ENCODE results near the gene DENND6B.

DENND6B gene

DNA sequence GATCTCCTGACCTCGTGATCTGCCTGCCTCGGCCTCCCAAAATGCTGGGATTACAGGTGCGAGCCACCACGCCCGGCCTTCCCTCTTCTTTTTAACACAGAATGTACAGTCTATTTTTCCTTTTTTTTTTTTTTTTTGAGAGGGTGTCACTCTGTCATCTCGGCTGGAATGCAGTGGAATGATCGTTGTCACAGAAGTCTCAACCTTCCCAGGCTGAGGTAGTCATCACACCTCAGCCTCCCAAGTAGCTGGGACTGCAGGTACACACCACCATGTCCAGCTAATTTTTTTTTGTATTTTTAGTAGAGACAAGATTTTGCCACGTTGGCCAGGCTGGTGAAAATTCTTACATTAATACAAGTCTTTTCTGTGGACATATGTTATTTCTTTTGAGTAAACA is 29.4 kb upstream of the DENND6B start:
- no peak overlapping the region for H3K4me3 ChIP-seq (ENCODE audit: insufficient read depth in 1 of 2, low read depth in 1 of 2, low read length in 2 of 2)
- H3K27me3 ChIP-seq (ENCODE audit: control insufficient read depth in 1 of 2, insufficient read depth in 1 of 2, low read length in 2 of 2) = no peaks in the 10 kb centered on the region
- H2BK5ac ChIP-seq (ENCODE audit: low read depth, low read length, poor library complexity, severe bottlenecking) = no peak overlapping the region
- no peak overlapping the region for H3K4ac ChIP-seq (ENCODE audit: low read depth in 1 of 2, low read length in 2 of 2)
- no peaks in the 10 kb centered on the region for H3K9me3 ChIP-seq (ENCODE audit: control insufficient read depth, low read length)
- H3K18ac ChIP-seq (ENCODE audit: low read depth in 1 of 2, low read length in 2 of 2) = no peak overlapping the region
- H2AFZ ChIP-seq (ENCODE audit: low read depth, low read length) = no peak overlapping the region
- H2BK12ac ChIP-seq (ENCODE audit: low read length in 2 of 2) = no peak overlapping the region
- peaks cover 18 to 27% of the 10 kb centered on the region in 2 experiments for H3K36me3 ChIP-seq (ENCODE audit: control insufficient read depth in 1 of 2, insufficient read depth in 2 of 2, low read depth in 1 of 2, low read length in 2 of 2)
- DNase-seq = no peak
- WGBS = no CpG with 5 or more reads among the region's 8 CpGs
- no peak overlapping the region for H3K9ac ChIP-seq (ENCODE audit: low read length)
- peaks cover 7% of the 10 kb centered on the region for H3K79me1 ChIP-seq (replicated peaks; ENCODE audit: low read length, poor library complexity, severe bottlenecking)
- no peak overlapping the region for H2AK5ac ChIP-seq (ENCODE audit: low read length, severe bottlenecking)
- no peak overlapping the region for H3K23ac ChIP-seq (ENCODE audit: low read length in 2 of 2)
- no peak overlapping the region for H2BK120ac ChIP-seq (ENCODE audit: low read depth, low read length)
- H3K27ac ChIP-seq (ENCODE audit: low read length, poor library complexity, severe bottlenecking) = no peak overlapping the region
- no peak overlapping the region for H3K4me2 ChIP-seq (ENCODE audit: low read length, poor library complexity, severe bottlenecking)
- no peak overlapping the region for H3K14ac ChIP-seq (ENCODE audit: low read length in 2 of 2)
- no peak overlapping the region for H4K91ac ChIP-seq (ENCODE audit: low read length)
- H3K4me1 ChIP-seq (ENCODE audit: control insufficient read depth, insufficient read depth, low read depth, low read length) = no peaks in the 10 kb centered on the region
- no peak overlapping the region for H2BK15ac ChIP-seq (ENCODE audit: low read depth, poor library complexity, severe bottlenecking)
- H4K8ac ChIP-seq (ENCODE audit: low read length) = no peak overlapping the region

DNA sequence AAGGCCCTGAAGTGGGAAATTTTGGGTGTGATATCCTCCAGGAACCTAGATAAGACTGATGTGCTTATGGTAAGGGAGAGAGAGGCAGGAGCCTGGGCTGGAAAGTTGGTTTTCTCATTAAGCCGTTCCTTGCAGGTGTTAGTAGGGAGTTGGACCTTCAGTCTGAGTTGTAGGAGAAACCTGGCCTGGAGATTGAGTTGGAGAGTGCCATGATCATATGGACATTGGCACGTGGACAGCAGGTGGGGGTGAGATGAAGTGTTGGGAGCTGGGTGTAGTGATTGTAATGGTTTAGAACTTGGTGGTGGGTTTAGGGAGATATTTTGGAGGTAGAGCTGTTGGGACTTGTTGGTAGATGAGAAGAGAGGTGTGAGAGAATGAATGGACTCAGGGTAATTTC is 21.2 kb upstream of the DENND6B start:
- no peak for DNase-seq
- H3K18ac ChIP-seq (ENCODE audit: low read depth in 1 of 2, low read length in 2 of 2) = no peak overlapping the region
- no peak overlapping the region for H2BK120ac ChIP-seq (ENCODE audit: low read depth, low read length)
- H3K4me2 ChIP-seq (ENCODE audit: low read length, poor library complexity, severe bottlenecking) = no peak overlapping the region
- H2BK5ac ChIP-seq (ENCODE audit: low read depth, low read length, poor library complexity, severe bottlenecking) = no peak overlapping the region
- no peak overlapping the region for H2AK5ac ChIP-seq (ENCODE audit: low read length, severe bottlenecking)
- H3K9me3 ChIP-seq (ENCODE audit: control insufficient read depth, low read length) = no peaks in the 10 kb centered on the region
- peaks cover 9% of the 10 kb centered on the region for H3K4me1 ChIP-seq (ENCODE audit: control insufficient read depth, insufficient read depth, low read depth, low read length)
- no peak overlapping the region for H2BK15ac ChIP-seq (ENCODE audit: low read depth, poor library complexity, severe bottlenecking)
- peaks cover 4% of the 10 kb centered on the region for H3K79me1 ChIP-seq (replicated peaks; ENCODE audit: low read length, poor library complexity, severe bottlenecking)
- H4K8ac ChIP-seq (ENCODE audit: low read length) = no peak overlapping the region
- no peak overlapping the region for H3K14ac ChIP-seq (ENCODE audit: low read length in 2 of 2)
- H3K4me3 ChIP-seq (ENCODE audit: insufficient read depth in 1 of 2, low read depth in 1 of 2, low read length in 2 of 2) = no peak overlapping the region
- 94% methylated on average over 2 of the region's 2 CpGs for WGBS
- H3K27me3 ChIP-seq (ENCODE audit: control insufficient read depth in 1 of 2, insufficient read depth in 1 of 2, low read length in 2 of 2) = no peaks in the 10 kb centered on the region
- H4K91ac ChIP-seq (ENCODE audit: low read length) = no peak overlapping the region
- H3K27ac ChIP-seq (ENCODE audit: low read length, poor library complexity, severe bottlenecking) = no peak overlapping the region
- no peak overlapping the region for H2AFZ ChIP-seq (ENCODE audit: low read depth, low read length)
- H3K9ac ChIP-seq (ENCODE audit: low read length) = no peak overlapping the region
- H3K36me3 ChIP-seq (ENCODE audit: control insufficient read depth in 1 of 2, insufficient read depth in 2 of 2, low read depth in 1 of 2, low read length in 2 of 2) = peaks cover 18 to 24% of the 10 kb centered on the region in 2 experiments
- H3K4ac ChIP-seq (ENCODE audit: low read depth in 1 of 2, low read length in 2 of 2) = no peak overlapping the region
- H2BK12ac ChIP-seq (ENCODE audit: low read length in 2 of 2) = no peak overlapping the region
- no peak overlapping the region for H3K23ac ChIP-seq (ENCODE audit: low read length in 2 of 2)

DNA sequence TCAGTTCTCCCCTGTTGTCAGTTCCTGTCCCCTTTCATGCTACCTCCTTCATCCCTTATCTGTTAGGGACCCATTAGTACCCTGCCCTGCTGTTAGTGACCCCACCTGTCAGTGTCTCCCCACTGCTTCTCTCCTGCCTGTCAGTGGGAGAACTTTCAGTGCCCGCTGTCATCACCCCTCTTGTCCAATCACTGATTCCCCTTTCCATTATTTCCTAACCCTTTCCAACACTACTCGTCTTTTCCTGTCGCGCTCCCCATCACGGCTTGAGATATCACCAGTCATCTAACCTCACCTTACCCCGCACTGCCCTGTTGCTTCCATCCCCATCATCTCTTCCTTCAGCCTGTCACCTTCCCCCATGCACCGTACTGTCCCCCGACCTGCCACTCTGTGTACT is 20.3 kb upstream of the DENND6B start:
- WGBS = 94% methylated on average over 8 of the region's 8 CpGs
- Histone ChIP-seq H3K79me1 (replicated peaks; ENCODE audit: low read length, poor library complexity, severe bottlenecking) (peaks cover 4% of the 10 kb centered on the region), H3K27me3 (ENCODE audit: control insufficient read depth in 1 of 2, insufficient read depth in 1 of 2, low read length in 2 of 2) (no peaks in the 10 kb centered on the region), H3K4me2 (ENCODE audit: low read length, poor library complexity, severe bottlenecking) (no peak overlapping the region), H4K91ac (ENCODE audit: low read length) (no peak overlapping the region), H3K23ac (ENCODE audit: low read length in 2 of 2) (no peak overlapping the region), H2BK120ac (ENCODE audit: low read depth, low read length) (no peak overlapping the region), H2BK5ac (ENCODE audit: low read depth, low read length, poor library complexity, severe bottlenecking) (no peak overlapping the region), H3K9me3 (ENCODE audit: control insufficient read depth, low read length) (no peaks in the 10 kb centered on the region), H3K4me1 (ENCODE audit: control insufficient read depth, insufficient read depth, low read depth, low read length) (peaks cover 9% of the 10 kb centered on the region), H2AK5ac (ENCODE audit: low read length, severe bottlenecking) (no peak overlapping the region), H3K27ac (ENCODE audit: low read length, poor library complexity, severe bottlenecking) (no peak overlapping the region), H4K8ac (ENCODE audit: low read length) (no peak overlapping the region), H3K14ac (ENCODE audit: low read length in 2 of 2) (no peak overlapping the region), H2BK15ac (ENCODE audit: low read depth, poor library complexity, severe bottlenecking) (no peak overlapping the region), H3K9ac (ENCODE audit: low read length) (no peak overlapping the region), H3K4me3 (ENCODE audit: insufficient read depth in 1 of 2, low read depth in 1 of 2, low read length in 2 of 2) (peak overlapping the region in 1 of 2 experiments; percentile 6), H2AFZ (ENCODE audit: low read depth, low read length) (no peak overlapping the region), H3K18ac (ENCODE audit: low read depth in 1 of 2, low read length in 2 of 2) (no peak overlapping the region), H3K4ac (ENCODE audit: low read depth in 1 of 2, low read length in 2 of 2) (no peak overlapping the region), H2BK12ac (ENCODE audit: low read length in 2 of 2) (no peak overlapping the region), H3K36me3 (ENCODE audit: control insufficient read depth in 1 of 2, insufficient read depth in 2 of 2, low read depth in 1 of 2, low read length in 2 of 2) (peaks cover 11 to 19% of the 10 kb centered on the region in 2 experiments)
- DNase-seq = no peak

DNA sequence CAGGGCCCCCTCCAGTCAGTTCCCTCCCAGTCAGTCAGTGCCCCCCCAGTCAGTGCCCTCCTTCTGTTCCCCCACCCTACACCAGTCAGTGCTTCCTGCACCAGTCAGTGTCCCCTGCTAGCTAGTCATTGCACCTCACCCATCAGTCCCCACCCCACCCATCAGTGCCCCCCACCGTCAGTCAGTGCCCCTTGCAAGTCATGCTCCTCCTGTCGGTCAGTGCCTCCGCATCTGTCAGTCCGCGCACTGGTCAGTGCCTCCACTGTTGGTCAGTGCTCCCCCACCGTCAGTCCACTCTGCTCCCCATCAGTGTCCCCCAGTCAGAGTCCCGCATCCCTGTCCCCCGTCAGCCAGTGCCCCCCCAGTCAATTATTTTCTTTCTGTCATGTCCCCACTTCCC is 19.7 kb upstream of the DENND6B start:
- no peak overlapping the region for H2BK12ac ChIP-seq (ENCODE audit: low read length in 2 of 2)
- H4K8ac ChIP-seq (ENCODE audit: low read length) = no peak overlapping the region
- H3K4me3 ChIP-seq (ENCODE audit: insufficient read depth in 1 of 2, low read depth in 1 of 2, low read length in 2 of 2) = peak overlapping the region in 1 of 2 experiments; percentile 6
- H3K79me1 ChIP-seq (replicated peaks; ENCODE audit: low read length, poor library complexity, severe bottlenecking) = peaks cover 4% of the 10 kb centered on the region
- WGBS = 93% methylated on average over 8 of the region's 8 CpGs
- no peak overlapping the region for H3K4ac ChIP-seq (ENCODE audit: low read depth in 1 of 2, low read length in 2 of 2)
- H3K27ac ChIP-seq (ENCODE audit: low read length, poor library complexity, severe bottlenecking) = no peak overlapping the region
- no peaks in the 10 kb centered on the region for H3K27me3 ChIP-seq (ENCODE audit: control insufficient read depth in 1 of 2, insufficient read depth in 1 of 2, low read length in 2 of 2)
- peak overlapping the region in 1 of 2 experiments; percentile 48 for H3K23ac ChIP-seq (ENCODE audit: low read length in 2 of 2)
- H3K18ac ChIP-seq (ENCODE audit: low read depth in 1 of 2, low read length in 2 of 2) = no peak overlapping the region
- no peak overlapping the region for H2AFZ ChIP-seq (ENCODE audit: low read depth, low read length)
- no peak overlapping the region for H2BK120ac ChIP-seq (ENCODE audit: low read depth, low read length)
- peak overlapping the region; percentile 22 for H4K91ac ChIP-seq (ENCODE audit: low read length)
- H2BK5ac ChIP-seq (ENCODE audit: low read depth, low read length, poor library complexity, severe bottlenecking) = no peak overlapping the region
- H2AK5ac ChIP-seq (ENCODE audit: low read length, severe bottlenecking) = no peak overlapping the region
- H3K36me3 ChIP-seq (ENCODE audit: control insufficient read depth in 1 of 2, insufficient read depth in 2 of 2, low read depth in 1 of 2, low read length in 2 of 2) = peaks cover 11 to 18% of the 10 kb centered on the region in 2 experiments
- H3K9ac ChIP-seq (ENCODE audit: low read length) = no peak overlapping the region
- DNase-seq = no peak
- peaks cover 12% of the 10 kb centered on the region for H3K4me1 ChIP-seq (ENCODE audit: control insufficient read depth, insufficient read depth, low read depth, low read length)
- H3K14ac ChIP-seq (ENCODE audit: low read length in 2 of 2) = no peak overlapping the region
- no peak overlapping the region for H3K4me2 ChIP-seq (ENCODE audit: low read length, poor library complexity, severe bottlenecking)
- no peaks in the 10 kb centered on the region for H3K9me3 ChIP-seq (ENCODE audit: control insufficient read depth, low read length)
- H2BK15ac ChIP-seq (ENCODE audit: low read depth, poor library complexity, severe bottlenecking) = no peak overlapping the region
